GM18511 (cell line): Measurements from ENCODE around the gene MCRIP2.
"Not testable (repeated sequence)": the region's sequence is repeated elsewhere in the genome, so short reads cannot be mapped to it uniquely, and the experiment has no call there.

ENCODE experiments used
- ATAC-seq: cut with Tn5 transposase; IDR thresholded peaks from one replicate; pipeline ENCODE4 v1.9.1; 2021; ENCODE audit warnings: mild to moderate bottlenecking, moderate library complexity; ENCODE audit not compliant: unreplicated experiment

MCRIP2 gene

DNA sequence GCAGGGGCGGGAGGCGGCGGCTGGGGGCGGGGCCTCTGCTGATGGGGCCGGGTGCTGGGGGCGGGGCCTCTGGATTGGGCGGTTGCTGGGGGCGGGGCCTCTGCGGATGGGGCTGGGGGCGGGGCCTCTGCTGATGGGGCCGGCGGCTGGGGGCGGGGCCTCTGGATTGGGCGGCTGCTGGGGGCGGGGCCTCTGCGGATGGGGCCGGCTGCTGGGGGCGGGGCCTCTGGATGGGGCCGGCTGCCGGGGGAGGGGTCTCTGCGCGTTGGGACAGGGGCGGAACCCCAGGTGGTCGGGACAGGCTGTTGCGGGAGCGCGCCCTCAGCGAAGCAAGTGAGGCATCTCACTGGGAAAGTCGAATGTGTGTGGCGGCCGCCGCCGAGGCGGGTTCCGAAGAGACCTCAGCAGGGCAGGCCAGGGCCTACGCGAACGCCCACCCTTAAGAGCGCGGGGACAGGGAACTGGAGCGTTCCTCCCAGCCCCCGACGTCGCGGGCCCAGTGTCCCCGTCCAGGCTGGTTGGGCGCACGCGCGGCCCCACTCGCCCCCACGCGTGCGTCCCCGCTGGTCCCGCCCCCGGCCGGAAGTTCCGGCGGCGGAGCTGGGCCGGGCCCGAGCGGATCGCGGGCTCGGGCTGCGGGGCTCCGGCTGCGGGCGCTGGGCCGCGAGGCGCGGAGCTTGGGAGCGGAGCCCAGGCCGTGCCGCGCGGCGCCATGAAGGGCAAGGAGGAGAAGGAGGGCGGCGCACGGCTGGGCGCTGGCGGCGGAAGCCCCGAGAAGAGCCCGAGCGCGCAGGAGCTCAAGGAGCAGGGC lies 38.4 kb downstream of the MCRIP2 start, which contains the start of gene STUB1:
Gene STUB1 (plus strand): TSS at position 597 of the 811 bp plus-strand sequence. CDS start 116 bp downstream, at position 713.
- peak; percentile 51 for ATAC-seq

DNA sequence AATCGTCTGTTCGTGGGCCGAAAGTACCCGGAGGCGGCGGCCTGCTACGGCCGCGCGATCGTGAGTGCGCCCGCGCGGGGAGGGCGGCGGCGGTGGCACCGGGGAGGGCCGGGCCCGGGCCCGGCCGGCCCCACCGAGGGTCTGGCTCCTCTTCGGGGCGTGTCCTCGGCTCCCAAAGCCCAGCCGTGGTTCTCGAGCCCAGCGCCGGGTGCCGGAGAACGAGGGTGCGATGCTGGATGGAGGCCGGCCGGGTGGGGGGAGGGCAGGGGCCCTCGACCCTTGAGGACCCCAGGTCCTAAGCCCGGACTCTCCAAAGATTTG lies 39.0 kb downstream of the MCRIP2 start:
- no peak for ATAC-seq

DNA sequence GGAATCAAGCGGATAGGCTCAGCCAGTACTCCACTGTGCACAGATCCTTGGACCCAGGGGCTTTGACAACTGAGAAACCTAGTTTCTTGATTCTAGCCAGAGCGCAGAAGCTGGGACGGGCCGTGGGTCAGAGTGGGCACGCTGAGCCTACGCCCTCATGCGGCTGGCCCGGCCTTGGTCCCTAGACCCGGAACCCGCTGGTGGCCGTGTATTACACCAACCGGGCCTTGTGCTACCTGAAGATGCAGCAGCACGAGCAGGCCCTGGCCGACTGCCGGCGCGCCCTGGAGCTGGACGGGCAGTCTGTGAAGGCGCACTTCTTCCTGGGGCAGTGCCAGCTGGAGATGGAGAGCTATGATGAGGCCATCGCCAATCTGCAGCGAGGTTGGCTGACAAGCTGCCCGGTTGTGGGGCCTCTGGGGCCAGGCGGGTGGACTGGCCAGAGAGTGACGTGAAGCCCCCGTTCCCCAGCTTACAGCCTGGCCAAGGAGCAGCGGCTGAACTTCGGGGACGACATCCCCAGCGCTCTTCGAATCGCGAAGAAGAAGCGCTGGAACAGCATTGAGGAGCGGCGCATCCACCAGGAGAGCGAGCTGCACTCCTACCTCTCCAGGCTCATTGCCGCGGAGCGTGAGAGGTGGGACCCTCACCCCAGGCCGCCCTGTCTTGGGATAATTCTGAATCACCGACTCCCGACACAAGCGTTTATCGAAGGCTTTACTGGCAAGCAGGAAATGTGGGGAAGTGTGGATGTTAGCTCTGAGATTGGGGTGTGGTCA lies 39.5 kb downstream of the MCRIP2 start:
- no peak for ATAC-seq

DNA sequence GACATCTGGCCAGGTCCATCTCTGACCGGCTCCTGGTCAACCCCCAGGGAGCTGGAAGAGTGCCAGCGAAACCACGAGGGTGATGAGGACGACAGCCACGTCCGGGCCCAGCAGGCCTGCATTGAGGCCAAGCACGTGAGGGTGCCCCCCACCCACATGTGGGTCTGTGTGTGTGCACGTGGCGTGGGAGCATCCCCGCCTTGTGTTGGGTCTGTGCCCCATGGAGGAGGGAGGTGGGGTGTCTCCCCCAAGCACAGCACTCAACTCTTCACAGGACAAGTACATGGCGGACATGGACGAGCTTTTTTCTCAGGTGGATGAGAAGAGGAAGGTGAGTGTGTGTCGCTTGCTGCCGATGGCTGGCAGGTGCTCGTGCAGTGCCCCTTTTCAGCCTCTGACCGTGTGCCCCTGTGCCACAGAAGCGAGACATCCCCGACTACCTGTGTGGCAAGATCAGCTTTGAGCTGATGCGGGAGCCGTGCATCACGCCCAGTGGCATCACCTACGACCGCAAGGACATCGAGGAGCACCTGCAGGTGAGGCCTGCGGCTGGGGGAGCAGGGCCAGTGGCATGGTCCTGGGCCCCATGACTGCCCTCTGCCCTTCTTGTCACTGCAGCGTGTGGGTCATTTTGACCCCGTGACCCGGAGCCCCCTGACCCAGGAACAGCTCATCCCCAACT lies 40.3 kb downstream of the MCRIP2 start:
- ATAC-seq: no peak

DNA sequence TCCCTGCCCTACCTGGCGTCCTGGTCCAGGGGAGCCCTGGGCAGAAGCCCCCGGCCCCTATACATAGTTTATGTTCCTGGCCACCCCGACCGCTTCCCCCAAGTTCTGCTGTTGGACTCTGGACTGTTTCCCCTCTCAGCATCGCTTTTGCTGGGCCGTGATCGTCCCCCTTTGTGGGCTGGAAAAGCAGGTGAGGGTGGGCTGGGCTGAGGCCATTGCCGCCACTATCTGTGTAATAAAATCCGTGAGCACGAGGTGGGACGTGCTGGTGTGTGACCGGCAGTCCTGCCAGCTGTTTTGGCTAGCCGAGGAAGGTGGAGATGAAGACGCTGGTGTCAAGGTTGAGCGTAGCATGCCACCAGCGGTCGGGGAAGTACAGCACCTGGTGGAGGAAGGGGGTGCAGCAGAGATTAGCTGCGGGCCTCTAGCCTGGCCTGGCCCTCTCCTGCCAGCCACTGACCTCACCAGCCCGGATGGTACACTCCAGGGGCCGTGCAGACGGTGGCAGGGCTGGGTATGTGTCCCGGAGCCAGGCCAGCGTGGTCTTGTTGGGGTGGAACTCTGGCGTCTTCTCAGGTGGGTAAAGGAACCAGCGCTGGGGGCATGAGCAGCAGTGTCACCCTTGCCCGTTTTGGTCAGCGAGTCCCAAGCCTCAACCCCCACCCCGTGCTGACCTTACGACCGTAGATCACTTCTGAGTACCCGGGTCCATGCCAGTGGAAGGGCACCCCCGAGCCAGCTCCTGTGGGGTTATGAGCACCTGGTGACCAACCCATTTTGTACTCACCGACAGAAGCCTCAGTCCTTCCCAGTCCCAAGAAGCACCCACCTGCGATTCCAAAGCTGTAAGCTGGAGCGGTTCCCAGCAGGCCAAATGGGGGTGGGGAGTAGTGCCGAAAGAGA lies 41.1 kb downstream of the MCRIP2 start:
- ATAC-seq: no peak

DNA sequence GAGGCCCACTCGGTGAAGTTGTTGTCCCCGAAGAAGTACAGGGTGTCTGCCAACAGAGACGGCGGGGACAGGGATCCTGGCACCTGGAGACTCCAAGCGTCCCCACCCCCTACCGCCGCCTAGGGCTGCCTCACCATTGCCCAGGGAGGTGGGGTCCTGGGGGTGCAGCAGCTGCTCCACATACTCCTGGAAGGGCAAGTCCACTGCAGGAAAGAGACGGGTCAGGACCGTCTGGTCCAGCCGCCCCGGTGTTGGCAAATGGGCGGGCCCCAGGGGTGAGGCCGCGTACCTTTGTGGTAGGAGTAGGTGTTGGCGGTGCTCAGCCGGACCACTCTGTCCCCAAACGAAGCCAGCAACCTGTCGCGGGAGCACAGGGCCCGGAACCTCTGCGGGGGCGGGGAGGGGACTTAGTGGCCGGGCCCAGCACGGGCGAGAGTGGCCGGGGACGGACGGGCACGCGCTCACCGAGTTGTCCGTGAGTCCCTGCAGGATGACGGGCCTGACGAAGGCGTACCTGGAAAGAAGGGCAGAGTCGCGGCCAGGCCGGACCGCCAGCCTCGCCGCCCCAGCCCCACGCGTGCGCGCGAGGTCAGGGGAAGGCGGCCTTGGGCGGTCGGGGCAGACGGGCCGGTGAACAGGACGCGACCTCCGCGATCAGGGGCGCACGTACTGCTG lies 41.9 kb downstream of the MCRIP2 start:
- ATAC-seq: no peak

DNA sequence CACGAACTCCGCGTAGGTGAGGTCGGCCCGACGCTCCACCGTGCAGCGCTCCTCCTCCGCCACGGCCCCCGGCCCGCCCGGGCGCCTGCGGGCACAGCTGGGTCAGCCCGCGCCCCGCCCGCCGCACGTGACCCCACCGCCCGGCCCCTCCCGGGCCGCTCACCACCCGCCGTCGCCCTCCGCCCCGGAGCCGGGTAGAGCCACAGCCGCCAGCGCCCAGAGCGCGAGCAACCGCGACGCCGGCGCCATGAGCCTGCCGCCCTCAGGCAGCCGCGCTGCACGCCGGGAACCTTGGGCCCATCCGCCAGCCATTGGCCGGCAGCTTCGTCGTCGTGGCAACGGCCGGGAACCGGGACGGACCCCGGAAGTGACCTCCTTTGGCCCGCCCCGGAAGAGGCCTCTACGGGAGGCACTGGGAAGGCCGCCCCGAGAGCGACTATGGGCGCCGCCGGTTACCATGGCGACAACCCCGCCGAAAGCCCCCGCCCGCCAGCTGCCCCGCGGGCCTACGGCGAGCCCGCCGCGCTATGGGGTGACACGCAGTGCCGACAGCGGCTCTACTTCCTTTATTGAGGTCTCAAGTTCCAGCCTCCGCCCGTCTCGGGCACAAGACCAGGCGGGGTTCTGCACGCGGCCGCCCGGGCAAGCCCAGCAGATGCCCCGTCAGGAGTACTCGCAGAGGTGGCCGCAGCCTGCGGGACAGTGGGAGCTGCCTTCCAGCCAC lies 42.6 kb downstream of the MCRIP2 start, which contains the start of gene JMJD8:
Gene JMJD8 (minus strand): TSS at position 264 of the 724 bp plus-strand sequence. CDS start 15 bp downstream, at position 249.
- ATAC-seq: peak; percentile 72

DNA sequence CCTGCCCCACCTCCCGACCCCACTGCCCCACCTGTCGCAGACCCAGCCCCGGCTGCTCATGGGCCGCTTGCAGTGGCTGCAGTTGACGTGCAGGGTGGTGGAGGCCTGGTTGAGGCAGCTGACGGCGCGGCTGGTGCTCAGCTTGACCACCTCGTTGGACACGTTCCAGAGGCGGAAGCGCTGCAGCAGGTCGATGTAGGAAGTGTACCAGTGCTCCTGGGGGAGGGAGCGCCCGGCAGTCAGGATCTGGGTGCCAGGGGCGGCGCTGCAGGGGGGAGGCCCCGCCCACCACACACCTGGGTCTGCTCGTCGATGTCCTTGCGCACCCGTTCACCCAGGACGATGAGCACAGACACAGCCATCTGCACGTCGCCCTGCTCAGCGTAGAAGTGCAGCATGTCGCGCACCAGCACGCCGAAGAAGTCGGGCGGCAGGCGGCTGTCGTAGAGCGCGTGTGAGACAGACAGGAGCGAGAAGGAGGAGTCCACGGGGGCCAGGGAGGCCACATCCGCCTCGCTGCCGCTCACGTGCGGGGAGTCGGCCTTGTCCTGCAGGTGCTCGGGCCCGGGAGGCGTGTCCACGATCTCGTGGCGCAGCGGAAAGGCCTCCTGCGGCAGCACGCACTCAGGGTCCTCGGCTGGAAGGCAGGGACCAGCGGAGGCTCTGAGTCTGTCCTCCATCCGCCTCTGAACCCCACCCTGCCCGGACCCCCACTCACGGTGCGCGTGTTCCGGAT lies 43.5 kb downstream of the MCRIP2 start:
- ATAC-seq: no peak

DNA sequence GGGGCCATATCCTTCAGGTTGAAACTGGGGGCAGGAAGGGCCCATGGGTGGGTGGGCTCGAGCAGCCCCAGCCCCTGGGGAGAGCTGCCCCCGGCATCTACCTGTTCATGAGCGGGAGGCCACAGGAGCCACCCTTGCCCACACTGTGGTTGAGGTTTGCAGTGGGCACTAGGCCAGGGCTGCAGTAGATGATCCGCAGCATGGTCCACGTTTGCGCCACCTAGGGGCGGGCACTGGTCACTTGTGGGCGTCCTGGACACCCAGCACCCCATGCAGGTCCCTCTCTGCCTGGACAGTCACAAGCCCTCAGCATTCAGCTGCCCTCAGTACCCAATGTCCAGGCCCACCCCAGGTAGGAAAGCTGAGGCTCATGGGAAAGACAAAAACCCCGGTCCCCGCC lies 44.3 kb downstream of the MCRIP2 start:
- ATAC-seq: no peak

DNA sequence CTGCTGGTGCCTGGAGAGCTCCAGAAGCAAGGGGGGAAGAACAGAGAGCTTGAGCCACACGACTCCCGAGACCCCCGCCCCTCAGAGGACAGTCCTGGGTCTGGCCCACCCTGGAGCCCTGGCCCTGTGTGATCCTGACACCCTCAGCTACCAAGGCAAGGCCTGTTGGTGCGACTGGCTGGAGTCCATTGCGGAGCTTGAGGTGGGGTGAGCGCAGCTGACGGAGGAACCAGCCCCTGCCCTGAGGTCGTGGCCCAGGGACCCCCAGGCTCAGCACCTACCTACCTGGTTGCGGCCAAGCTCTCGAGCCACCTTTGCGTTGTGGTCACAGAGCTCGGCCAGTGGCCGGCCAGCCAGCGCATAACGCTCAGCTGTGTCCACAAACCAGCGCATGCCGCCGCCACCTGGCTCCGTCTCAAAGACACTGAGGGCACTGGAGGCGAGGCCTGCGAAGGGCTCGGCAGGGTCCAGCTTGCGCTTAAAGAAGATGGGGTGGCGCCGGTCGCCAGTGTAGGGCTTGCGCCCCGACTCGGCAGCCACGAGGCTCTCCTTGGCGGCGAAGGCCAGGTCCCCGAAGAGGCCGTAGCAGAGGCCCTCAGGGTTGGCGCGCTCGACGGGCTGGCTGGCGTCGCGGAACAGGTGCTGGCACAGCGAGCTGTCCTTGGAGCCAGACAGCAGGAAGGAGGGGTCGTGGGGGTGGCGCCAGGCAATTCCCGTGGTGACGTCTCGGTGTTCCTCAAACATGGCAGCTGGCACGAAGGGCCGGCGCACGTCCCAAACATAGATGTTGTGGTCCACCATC lies 45.0 kb downstream of the MCRIP2 start:
- no peak for ATAC-seq

DNA sequence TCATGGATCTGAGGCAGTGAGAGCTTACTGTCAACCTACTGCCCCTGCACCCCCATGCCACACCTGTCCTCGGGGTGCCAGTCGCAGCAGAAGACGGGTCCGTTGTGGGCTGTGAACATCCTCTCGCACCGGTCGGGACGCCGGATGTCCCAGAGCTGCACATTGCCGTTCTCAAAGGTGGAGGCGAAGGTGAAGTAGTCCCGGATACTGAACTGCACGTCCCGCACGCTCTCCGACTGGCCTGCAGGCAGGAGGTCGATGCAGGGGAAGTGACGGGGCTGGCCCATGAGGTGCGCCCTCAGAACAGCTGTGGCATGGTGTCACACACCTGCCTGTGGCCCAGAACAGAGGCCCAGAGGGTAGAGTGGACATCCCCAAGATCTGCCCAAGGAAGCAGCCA lies 45.9 kb downstream of the MCRIP2 start:
- ATAC-seq: no peak

DNA sequence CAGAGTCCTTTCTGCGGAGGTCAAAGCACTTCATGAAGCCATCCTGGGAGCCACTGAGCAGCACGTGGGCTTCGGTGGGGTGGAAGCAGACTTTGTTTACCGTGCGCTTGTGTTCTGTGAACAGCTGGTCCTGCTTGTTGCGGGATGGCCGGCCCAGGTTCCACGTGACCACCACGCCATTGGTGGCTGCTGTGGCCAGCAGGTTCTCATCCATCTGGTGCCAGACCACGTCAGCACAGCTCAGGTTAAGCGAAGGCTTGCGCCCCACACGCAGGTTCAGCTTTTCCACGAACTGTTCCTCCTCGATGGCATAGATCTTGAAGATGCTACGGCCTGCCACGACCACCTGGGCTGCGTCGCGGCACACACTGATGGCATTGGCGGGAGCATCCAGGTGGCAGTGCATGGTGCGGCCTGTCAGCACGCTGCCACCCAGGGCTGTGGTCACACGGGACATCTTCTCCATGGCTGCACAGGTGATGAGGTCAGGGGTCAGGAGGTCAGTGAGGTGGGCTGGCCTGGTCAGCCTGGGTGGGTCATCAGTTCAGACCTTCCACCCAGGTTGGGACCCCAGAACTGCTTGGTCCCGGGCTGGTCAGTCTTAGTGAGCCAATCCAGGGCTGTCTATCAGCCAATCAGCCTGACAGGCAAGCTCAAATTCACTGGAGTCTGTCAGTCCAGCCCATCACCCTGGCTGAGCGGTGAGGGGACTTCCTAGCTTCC lies 47.7 kb downstream of the MCRIP2 start:
- no peak for ATAC-seq

DNA sequence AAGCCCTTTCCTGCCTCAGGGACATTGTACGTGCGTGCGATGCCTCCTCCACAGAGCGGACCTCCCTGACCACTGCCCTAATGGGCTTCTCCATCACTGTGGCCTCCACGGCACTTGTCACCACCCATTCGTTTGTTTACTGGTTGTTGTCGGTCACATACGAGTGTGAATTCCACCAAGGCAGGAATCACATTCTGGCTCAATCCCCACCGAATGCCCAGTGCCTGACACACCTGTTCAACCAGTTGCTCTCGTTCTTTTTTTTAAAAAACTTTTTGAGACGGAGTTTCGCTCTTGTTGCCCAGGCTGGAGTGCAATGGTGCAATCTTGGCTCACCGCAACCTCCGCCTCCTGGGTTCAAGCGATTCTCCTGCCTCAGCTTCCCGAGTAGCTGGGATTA lies 49.6 kb downstream of the MCRIP2 start:
- ATAC-seq: not testable (repeated sequence)

DNA sequence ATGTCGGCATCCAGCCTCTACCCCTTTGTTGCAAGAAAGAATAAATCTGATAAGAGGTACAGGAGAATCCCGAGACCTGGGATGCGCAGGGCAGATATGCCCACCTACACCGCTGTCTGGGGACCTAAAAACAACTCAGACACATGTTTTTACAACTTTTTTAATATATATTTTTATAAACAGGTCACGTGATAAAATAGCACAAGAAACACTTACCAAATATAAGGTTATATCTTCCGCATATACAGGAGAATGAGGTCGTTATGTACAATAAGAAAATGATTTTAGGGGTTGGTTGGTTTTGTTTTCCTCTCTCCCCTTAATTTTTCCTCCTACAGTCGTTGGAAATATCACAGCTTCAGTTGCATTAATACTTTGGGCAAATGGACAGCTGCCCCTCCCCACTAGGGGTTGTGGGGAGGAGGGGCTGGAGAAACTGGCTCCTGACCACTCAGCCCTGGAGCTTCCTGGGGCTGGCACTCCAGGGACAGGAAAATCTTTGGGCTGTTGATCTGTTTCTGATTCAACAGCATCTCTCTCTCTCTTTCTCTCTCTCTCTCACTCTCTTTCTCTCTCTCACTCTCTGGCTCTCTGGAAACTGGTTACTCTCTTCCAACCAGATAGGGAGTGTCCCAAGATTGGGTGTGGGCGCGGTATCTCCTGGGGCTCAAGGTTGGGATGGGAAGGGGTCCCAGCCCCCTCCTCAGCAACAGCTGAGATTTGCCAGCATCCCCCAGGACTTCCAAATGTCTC lies 50.9 kb downstream of the MCRIP2 start:
- ATAC-seq: no peak

DNA sequence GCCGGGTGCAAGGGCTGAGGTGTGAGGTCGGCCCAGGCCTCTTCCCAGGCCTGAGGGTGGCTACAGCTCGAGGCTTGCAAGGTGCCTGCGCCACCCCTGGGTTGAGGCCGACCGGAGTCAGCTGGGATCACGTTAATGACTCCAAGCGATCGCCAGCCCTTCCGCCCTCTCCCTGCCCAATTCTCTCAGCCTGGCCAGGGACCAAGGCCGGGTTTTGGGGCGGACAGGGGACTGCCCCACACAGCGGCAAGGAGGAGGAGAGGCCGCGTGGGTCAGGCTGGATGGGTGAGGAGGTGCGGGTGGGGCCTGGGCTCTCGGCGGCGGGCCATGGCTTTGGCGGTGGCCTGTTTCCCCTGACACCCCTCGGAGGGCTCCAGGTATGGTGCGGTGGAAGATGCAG lies 51.7 kb downstream of the MCRIP2 start:
- no peak for ATAC-seq

DNA sequence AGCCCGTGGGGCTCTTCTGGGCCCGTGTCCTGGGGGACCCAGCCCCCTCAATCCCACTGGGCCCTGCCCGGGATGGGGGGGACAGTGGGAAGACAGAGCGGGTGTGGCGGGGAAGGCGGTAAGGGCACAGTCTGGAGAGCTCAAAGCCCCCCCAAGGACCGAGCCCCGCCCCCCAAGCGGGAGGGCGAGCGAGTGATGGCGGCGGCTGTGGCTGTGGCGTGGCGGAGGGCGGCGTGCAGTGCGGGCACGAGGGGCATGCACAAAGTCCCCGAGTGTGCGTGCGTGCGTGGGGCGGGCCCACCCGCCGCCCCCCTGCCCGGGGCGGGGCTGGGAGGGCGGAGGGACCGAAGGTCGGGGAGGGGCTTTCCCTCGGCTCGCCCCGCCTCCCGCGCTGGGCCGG lies 52.1 kb downstream of the MCRIP2 start:
- ATAC-seq: no peak
